IPS-20b (cell line): ENCODE results near the gene ATP5ME.
"Not testable (repeated sequence)": the region's sequence is repeated elsewhere in the genome, so short reads cannot be mapped to it uniquely, and the experiment has no call there.

Experiments used
- H3K27ac ChIP-seq: one replicate; pipeline ENCODE4 v1.5.1; 2013; ENCODE audit warnings: low read length
- H3K27me3 ChIP-seq: 2 replicates; pipeline ENCODE4 v1.6.1; 2013; ENCODE audit warnings: mild to moderate bottlenecking, low read length, inconsistent platforms; ENCODE audit not compliant: insufficient read depth
- H3K36me3 ChIP-seq: 2 replicates; pipeline ENCODE4 v1.6.1; 2013; ENCODE audit warnings: low read depth, mild to moderate bottlenecking, inconsistent platforms, low read length, moderate library complexity; ENCODE audit not compliant: insufficient read depth
- H3K4me1 ChIP-seq: 2 replicates; pipeline ENCODE4 v1.6.1; 2013; ENCODE audit warnings: mild to moderate bottlenecking, control low read depth, inconsistent platforms, low read length, moderate library complexity; ENCODE audit not compliant: insufficient read depth
- H3K4me3 ChIP-seq: 2 replicates; pipeline ENCODE4 v1.5.1; 2013; ENCODE audit warnings: mild to moderate bottlenecking, low read length, inconsistent platforms
- H3K9ac ChIP-seq: 2 replicates; pipeline ENCODE4 v1.6.1; 2013; ENCODE audit warnings: low read depth, mild to moderate bottlenecking, inconsistent platforms, low read length, moderate library complexity
- H3K9me3 ChIP-seq: 2 replicates; pipeline ENCODE4 v1.6.1; 2013; ENCODE audit warnings: mild to moderate bottlenecking, low read depth, low read length, inconsistent platforms; ENCODE audit not compliant: insufficient read depth

Gene ATP5ME

DNA sequence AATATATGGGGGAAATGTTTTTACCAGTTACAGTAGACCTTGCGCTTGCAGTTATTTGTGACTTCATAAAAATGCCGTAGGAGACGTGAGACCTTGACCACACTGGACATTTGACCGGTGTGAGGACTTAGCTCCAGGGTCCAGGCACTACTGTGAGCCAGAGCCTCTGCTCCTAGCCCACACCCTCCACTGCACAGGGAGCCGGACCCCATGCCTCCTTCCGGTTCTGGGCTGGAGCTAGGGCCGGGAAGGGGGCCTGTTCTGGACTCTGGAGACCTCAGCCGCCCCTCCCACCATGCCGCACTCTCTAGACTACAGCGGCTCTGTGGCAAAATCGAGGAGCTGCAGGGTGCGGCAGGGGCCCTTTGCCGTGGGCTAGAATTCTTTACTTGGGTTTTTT, 36.8 kb upstream of the ATP5ME start:
- H3K36me3 ChIP-seq: peaks cover 26% of the 10 kb centered on the region; the same call in 1 of the 2 replicates
- H3K4me3 ChIP-seq: no peak overlapping the region
- H3K27ac ChIP-seq: no peak overlapping the region
- H3K9ac ChIP-seq: no peak overlapping the region
- H3K27me3 ChIP-seq: no peaks in the 10 kb centered on the region
- H3K9me3 ChIP-seq: no peaks in the 10 kb centered on the region
- no peaks in the 10 kb centered on the region for H3K4me1 ChIP-seq

DNA sequence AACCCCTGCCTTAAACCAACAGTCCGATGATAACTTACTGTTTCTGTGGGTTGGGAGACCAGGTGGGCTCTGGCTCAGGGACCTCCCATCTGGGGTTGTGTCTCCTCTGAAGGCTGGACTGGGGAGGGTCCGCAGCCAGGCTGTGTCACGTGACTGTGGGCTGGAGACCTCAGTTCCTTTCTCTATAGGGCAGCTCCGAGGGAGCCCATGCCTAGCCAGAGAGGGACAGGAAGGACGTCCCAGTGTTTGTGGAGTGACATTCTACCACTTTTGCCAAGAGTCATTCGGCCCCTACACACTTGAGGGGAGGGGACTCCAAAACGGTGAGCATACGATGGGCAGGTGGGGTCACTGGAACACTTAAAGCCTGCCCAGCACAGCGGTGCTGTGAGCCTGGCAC, 36.0 kb upstream of the ATP5ME start:
- H3K27ac ChIP-seq: no peak overlapping the region
- no peaks in the 10 kb centered on the region for H3K4me1 ChIP-seq
- H3K36me3 ChIP-seq: peaks cover 26% of the 10 kb centered on the region; the same call in 1 of the 2 replicates
- no peak overlapping the region for H3K9ac ChIP-seq
- H3K9me3 ChIP-seq: no peaks in the 10 kb centered on the region
- no peak overlapping the region for H3K4me3 ChIP-seq
- peaks cover 2% of the 10 kb centered on the region for H3K27me3 ChIP-seq

DNA sequence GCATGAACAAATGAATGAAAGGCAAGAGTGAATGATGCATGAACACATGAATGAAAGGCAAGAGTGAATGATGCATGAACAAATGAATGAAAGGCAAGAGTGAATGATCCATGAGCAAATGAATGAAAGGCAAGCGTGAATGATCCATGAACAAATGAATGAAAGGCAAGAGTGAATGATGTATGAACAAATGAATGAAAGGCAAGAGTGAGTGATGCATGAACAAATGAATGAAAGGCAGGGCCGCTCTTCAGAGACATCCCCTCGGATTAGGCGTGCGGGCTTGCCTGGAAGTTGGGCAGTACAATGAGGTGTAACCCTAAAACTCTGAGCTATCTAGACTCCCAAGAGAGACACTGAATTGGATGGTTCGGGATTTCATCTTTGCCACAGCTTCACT, 35.3 kb upstream of the ATP5ME start:
- Histone ChIP-seq H3K9me3 (no peaks in the 10 kb centered on the region), H3K36me3 (peaks cover 26% of the 10 kb centered on the region; the same call in 1 of the 2 replicates), H3K4me3 (no peak overlapping the region), H3K27ac (no peak overlapping the region), H3K9ac (no peak overlapping the region), H3K4me1 (no peaks in the 10 kb centered on the region), H3K27me3 (peaks cover 10% of the 10 kb centered on the region)

GRCh38 chr4:708631-708933, 34.5 kb upstream of the ATP5ME start:
- H3K9ac ChIP-seq: no peak overlapping the region
- H3K9me3 ChIP-seq: no peaks in the 10 kb centered on the region
- no peak overlapping the region for H3K4me3 ChIP-seq
- peaks cover 26% of the 10 kb centered on the region; the same call in 1 of the 2 replicates for H3K36me3 ChIP-seq
- H3K27me3 ChIP-seq: peaks cover 12% of the 10 kb centered on the region
- no peak overlapping the region for H3K27ac ChIP-seq
- H3K4me1 ChIP-seq: no peaks in the 10 kb centered on the region

DNA sequence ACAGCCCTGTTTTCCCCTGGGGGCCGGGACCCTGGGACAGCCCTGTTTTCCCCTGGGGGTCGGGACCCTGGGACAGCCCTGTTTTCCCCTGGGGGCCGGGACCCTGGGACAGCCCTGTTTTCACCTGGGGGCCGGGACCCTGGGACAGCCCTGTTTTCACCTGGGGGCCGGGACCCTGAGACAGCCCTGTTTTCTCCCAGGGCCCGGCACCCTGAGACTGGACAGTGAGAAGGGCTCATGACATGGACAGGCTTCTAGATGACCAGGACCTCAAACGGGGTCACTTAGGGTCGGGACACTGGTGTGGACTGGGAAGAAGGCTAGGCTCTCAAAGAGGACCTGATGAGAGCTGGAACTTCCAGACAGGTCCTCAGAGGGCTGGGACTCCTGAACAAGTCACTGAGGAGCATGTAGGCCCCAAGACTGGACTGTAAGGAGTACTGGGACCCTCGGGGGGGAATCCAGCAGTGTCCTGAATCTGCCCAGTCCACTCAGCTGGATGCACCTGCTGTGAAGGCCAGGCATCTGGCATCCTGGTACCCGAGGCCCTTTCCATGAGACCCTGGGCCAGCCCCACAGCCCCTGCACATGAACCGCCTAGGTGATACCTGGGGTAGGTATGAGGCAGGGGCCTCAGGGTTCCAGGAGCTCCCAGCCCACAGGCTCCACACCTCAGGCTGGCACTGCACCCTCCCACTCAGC, 34.0 kb upstream of the ATP5ME start:
- peaks cover 12% of the 10 kb centered on the region for H3K27me3 ChIP-seq
- no peak overlapping the region for H3K4me3 ChIP-seq
- H3K27ac ChIP-seq: no peak overlapping the region
- H3K4me1 ChIP-seq: no peaks in the 10 kb centered on the region
- H3K9me3 ChIP-seq: no peaks in the 10 kb centered on the region
- H3K9ac ChIP-seq: no peak overlapping the region
- H3K36me3 ChIP-seq: peaks cover 26% of the 10 kb centered on the region; the same call in 1 of the 2 replicates

DNA sequence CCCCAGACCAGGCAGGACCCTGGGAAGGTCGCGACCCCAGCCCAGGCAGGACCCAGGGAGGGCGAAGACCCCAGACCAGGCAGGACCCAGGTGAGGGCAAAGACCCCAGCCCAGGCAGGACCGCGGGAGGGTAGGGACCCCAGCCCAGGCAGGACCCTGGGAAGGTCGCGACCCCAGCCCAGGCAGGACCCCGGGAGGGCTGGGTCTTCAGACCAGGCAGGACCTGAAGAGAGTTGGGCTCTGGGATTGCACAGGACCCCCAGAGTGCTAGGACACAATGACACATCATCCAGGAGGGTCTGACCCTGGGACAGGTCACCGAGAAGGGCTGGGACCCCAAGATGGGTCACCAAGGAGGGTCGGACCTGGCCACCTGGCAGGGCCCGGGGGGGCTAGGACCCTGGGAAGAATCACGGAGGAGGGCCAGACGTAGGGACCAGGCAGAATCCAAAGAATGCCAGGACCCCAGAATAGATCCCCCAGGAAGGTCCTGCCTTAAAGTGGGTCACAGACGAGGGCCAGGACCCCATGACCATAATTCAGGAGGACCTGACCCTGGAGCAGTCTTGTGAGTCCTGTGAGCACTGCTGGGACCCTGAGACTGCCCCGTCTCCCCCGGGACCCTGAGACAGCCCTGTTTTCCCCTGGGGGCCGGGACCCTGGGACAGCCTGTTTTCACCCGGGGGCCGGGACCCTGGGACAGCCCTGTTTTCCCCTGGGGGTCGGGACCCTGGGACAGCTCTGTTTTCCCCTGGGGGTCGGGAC, 32.9 kb upstream of the ATP5ME start:
- Histone ChIP-seq H3K4me1 (no peaks in the 10 kb centered on the region), H3K9ac (peak overlapping the region; percentile 47; the same call in 1 of the 2 replicates), H3K9me3 (no peaks in the 10 kb centered on the region), H3K27ac (no peak overlapping the region), H3K27me3 (peaks cover 12% of the 10 kb centered on the region), H3K4me3 (peak overlapping the region; percentile 56), H3K36me3 (peaks cover 26% of the 10 kb centered on the region; the same call in 1 of the 2 replicates)

DNA sequence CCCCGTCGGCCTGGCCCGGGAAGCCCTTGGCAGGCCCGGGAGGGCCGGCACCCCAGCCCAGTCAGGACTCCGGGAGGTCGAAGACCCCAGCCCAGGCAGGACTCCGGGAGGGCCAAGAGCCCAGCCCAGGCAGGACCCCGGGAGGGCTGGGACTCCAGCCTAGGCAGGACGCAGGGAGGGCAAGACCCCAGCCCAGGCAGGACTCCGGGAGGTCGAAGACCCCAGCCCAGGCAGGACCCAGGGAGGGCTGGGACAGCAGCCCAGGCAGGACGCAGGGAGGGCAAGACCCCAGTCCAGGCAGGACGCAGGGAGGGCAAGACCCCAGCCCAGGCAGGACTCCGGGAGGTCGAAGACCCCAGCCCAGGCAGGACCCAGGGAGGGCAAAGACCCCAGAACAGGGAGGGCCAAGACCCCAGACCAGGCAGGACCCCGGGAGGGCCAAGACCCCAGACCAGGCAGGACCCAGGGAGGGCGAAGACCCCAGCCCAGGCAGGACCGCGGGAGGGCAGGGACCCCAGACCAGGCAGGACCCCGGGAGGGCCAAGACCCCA, 32.1 kb upstream of the ATP5ME start:
- Histone ChIP-seq H3K27me3 (peaks cover 12% of the 10 kb centered on the region), H3K9ac (peak overlapping the region; percentile 99), H3K4me3 (peak overlapping the region; percentile 90), H3K27ac (peak overlapping the region; percentile 71), H3K36me3 (peaks cover 26% of the 10 kb centered on the region; the same call in 1 of the 2 replicates)
- not testable (repeated sequence) for H3K9me3 ChIP-seq, H3K4me1 ChIP-seq

- H3K4me1 ChIP-seq: no peaks in the 10 kb centered on the region
- H3K9me3 ChIP-seq: no peaks in the 10 kb centered on the region
- peak within 1 kb of the TSS; percentile 90 for H3K4me3 ChIP-seq
- H3K27ac ChIP-seq: peak within 1 kb of the TSS; percentile 71
- peaks cover 22% of the 10 kb centered on the region; the same call in 1 of the 2 replicates for H3K36me3 ChIP-seq
- H3K9ac ChIP-seq: peak within 1 kb of the TSS; percentile 99
- peaks cover 12% of the 10 kb centered on the region for H3K27me3 ChIP-seq
Observed at GRCh38 chr4:705278-706082, 31.4 kb upstream of the ATP5ME start, which contains the start of gene PCGF3. TSS of gene PCGF3 (plus strand) at chr4:705832. CDS start at chr4:733681, 27,849 bp downstream.

- H3K9ac ChIP-seq: no peak overlapping the region
- peaks cover 16% of the 10 kb centered on the region for H3K27me3 ChIP-seq
- no peaks in the 10 kb centered on the region for H3K4me1 ChIP-seq
- H3K27ac ChIP-seq: no peak overlapping the region
- peak overlapping the region; percentile 65; the same call in 1 of the 2 replicates for H3K4me3 ChIP-seq
- no peaks in the 10 kb centered on the region for H3K9me3 ChIP-seq
- H3K36me3 ChIP-seq: peaks cover 17% of the 10 kb centered on the region; the same call in 1 of the 2 replicates
Observed at GRCh38 chr4:704971-705277, 30.8 kb upstream of the ATP5ME start.

DNA sequence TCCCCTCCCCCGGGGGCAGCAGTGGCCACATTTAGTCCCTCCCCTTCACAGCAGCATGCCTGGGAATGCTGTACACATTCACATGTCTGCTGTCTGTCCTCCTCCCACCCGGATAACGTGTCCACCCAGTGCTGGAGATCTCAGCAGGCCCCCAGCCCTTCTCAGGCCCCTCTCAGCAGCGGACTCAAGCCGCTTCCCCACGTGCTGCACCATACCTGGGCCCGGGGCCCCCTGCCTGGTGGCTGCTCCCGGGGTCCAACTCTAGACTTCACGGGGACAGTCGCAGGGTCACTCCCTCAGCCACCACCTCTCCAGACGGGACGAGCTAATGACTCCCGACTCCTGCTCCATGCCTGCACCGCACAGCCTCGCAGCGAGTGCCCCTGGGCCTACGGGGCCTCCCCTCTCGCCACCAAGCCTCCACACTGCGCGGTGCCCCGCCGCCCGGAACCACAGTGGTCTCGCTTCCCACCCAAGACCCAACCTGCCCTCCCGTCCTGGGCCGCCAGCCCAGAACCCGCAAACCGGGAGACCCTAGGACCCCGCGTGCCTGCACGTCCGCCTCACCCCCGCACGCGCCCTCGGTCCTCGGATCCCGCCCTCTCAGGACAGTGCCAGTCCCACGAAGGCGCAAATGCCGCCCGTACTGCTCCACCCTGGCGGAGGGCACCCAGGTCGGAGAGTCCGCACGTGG, 30.3 kb upstream of the ATP5ME start:
- Histone ChIP-seq H3K9me3 (no peaks in the 10 kb centered on the region), H3K4me1 (no peaks in the 10 kb centered on the region), H3K4me3 (no peak overlapping the region), H3K9ac (no peak overlapping the region), H3K27me3 (peaks cover 16% of the 10 kb centered on the region), H3K36me3 (peaks cover 11% of the 10 kb centered on the region; the same call in 1 of the 2 replicates), H3K27ac (no peak overlapping the region)
